ENCODE data around the gene MT1B. TPM values are rescaled to one million over a fixed set of nuclear protein-coding genes. Genes with fewer than 3 reads are reported as not detected.
"Not testable (repeated sequence)": the region's sequence is repeated elsewhere in the genome, so short reads cannot be mapped to it uniquely, and the experiment has no call there.

The MT1B gene
- total RNA-seq, 2 experiments from 2014 or later = not detected

- H3K27ac Mint-ChIP-seq = no peak within 1 kb of the TSS
- H3K27me3 Mint-ChIP-seq = peaks cover 63% of the 10 kb centered on the region
- no peaks in the 10 kb centered on the region for H3K36me3 Mint-ChIP-seq
- H3K9me3 Mint-ChIP-seq = no peaks in the 10 kb centered on the region
- POLR2A ChIA-PET = interaction anchor here (1.0 to 2.3 kb wide), 7 partner anchors 9 to 60 kb away, joined by 3 to 13 read pairs (median 4); partner anchors contain the start of genes MT1E, MT1F, MT1X and MT2A
- DNase-seq = peak; percentile 71
- H3K4me3 Mint-ChIP-seq = peak within 1 kb of the TSS; percentile 66
- ATAC-seq (ENCODE audit: low read depth) = peak; percentile 75
- H3K4me1 Mint-ChIP-seq = peaks cover 32% of the 10 kb centered on the region
These were observed 16.2 kb downstream of the MT1B start, which contains the start of gene MT1G for GRCh38 chr16:56667581-56668571. TSS of gene MT1G (minus strand) at chr16:56668065. CDS start at chr16:56667993, 72 bp downstream.

DNA sequence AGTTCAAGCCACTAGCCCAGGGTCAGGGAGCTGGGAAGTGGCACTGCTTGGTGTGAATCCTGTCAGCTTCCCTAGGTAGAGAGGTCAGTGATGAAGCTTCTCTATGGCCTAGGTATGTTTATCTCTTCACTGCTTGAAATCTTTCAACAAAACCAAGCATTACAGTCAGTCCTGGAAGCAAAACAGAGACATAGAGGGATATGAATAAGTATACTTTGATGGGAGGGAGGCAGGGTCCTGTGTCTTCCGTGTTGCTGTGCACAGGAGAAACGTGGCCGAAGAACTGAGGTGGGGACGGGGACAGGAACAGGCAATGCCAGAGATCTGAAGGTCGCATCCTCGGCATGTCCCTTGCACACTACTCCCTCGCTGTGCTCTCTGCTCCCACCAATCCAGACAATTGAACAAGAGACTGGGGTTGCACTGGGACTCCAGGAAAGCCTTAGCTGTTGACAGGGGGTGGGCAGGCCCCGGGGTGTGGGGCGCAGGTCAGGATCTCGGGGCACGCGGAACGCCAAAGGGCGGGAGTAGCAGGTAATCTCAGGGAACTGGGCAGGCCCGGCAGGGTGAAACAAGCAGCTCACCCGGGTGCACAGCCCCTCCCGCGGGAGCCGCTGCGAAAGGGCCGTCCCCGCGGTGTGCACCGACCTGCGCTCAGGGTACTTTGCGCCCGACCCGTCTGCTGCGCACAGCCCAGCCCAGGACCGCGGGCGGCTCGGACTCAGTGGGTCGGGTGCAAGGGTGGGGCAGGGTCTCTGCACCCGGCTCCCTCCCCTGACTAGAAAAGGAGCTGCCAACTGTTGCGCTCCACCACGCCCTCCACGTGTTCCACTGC, 17.5 kb downstream of the MT1B start, which contains the start of gene MT1H:
Gene MT1H, plus strand, starts transcription at position 810 of the 835 bp plus-strand sequence. CDS start 71 bp downstream, outside the sequence.
- Mint-ChIP-seq H3K27ac (no peak within 1 kb of the TSS), H3K36me3 (no peaks in the 10 kb centered on the region), H3K9me3 (no peaks in the 10 kb centered on the region), H3K4me3 (peak within 1 kb of the TSS; percentile 65), H3K27me3 (peaks cover 70% of the 10 kb centered on the region), H3K4me1 (peaks cover 31% of the 10 kb centered on the region)
- DNase-seq (peak; percentile 45), ATAC-seq (ENCODE audit: low read depth) (peak; percentile 27)
- POLR2A ChIA-PET = interaction anchor here (1.1 to 2.3 kb wide), 6 partner anchors 7 to 44 kb away, joined by 3 to 13 read pairs (median 4); partner anchors contain the start of genes MT1E and MT1X

DNA sequence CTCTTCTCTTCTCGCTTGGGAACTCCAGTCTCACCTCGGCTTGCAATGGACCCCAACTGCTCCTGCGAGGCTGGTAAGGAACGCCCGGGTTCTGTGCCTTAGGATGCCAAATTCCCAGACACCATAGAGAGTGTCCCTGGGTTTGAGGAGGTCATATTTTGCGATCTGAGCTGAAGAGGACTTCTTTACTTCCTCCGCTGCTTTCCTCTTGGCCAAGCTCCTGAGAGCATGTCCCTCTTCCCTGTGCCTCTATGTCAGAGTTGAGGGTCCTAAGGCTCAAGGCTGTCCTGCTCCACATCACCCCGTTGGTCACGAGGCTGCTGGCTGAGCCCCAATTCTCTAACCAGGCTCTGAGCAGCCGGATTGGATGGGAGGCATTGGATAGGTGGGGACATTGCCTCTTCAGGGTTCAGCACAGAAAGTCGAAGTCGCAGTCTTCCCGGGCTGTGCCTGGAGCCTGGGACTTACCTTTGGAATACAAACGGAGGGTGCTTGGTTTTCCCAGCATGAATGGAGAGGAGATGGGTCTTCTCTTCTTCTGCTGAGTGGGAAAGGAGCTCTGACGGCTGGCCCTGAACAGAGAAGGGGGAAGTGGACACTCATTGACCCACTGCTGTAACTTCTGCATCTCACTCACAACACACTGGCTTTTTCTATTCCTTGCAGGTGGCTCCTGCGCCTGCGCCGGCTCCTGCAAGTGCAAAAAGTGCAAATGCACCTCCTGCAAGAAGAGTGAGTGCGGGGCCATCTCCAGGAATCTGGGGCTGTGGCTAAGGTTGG, 18.3 kb downstream of the MT1B start:
- Mint-ChIP-seq H3K27me3 (peaks cover 73% of the 10 kb centered on the region), H3K4me1 (peaks cover 34% of the 10 kb centered on the region), H3K4me3 (no peak overlapping the region), H3K36me3 (no peaks in the 10 kb centered on the region), H3K9me3 (no peaks in the 10 kb centered on the region), H3K27ac (no peak overlapping the region)
- POLR2A ChIA-PET = interaction anchor here (1.1 to 2.1 kb wide), 3 partner anchors 9 to 45 kb away, joined by 3 to 6 read pairs (median 3); partner anchors contain the start of genes MT1E and MT1X
- ATAC-seq (ENCODE audit: low read depth) (no peak), DNase-seq (no peak)

DNA sequence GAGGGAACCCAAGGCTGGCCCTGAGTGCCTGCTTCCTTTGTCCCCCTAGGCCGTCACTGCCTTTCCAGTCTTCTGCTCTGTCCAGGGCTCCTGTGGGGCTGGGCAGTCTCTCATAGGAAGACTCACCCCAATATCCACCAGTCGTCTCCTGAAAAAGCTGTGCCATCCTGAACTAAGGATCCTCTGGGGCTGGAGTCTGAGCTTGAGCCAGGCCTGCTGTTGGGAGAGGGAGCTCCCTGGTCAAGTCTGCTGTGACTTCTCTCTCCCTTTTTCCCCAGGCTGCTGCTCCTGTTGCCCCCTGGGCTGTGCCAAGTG, 18.9 kb downstream of the MT1B start:
- no peak for ATAC-seq (ENCODE audit: low read depth)
- no peak overlapping the region for H3K4me3 Mint-ChIP-seq
- no peak overlapping the region for H3K27ac Mint-ChIP-seq
- no peak for DNase-seq
- H3K36me3 Mint-ChIP-seq = no peaks in the 10 kb centered on the region
- H3K4me1 Mint-ChIP-seq = peaks cover 35% of the 10 kb centered on the region
- H3K27me3 Mint-ChIP-seq = peaks cover 72% of the 10 kb centered on the region
- POLR2A ChIA-PET = interaction anchor here (1.0 to 1.5 kb wide), 3 partner anchors 12 to 45 kb away, joined by 3 read pairs; partner anchors contain the start of genes MT1E, MT1F and MT1X
- no peaks in the 10 kb centered on the region for H3K9me3 Mint-ChIP-seq

GRCh38 chr16:56671691-56672090, 20.0 kb downstream of the MT1B start:
- Mint-ChIP-seq H3K4me1 (peaks cover 42% of the 10 kb centered on the region), H3K27me3 (peaks cover 66% of the 10 kb centered on the region)
- H3K4me3 Mint-ChIP-seq; H3K27ac Mint-ChIP-seq; ATAC-seq (ENCODE audit: low read depth); H3K9me3 Mint-ChIP-seq; H3K36me3 Mint-ChIP-seq; DNase-seq: not testable (repeated sequence)
- POLR2A ChIA-PET = interaction anchor here (1.0 kb wide), 1 partner anchor 14 kb away, joined by 3 read pairs; the partner anchor contains the start of gene MT1F

GRCh38 chr16:56672171-56672570, 20.5 kb downstream of the MT1B start:
- Mint-ChIP-seq H3K27me3 (peaks cover 63% of the 10 kb centered on the region), H3K4me1 (peaks cover 42% of the 10 kb centered on the region)
- DNase-seq; H3K36me3 Mint-ChIP-seq; POLR2A ChIA-PET; H3K27ac Mint-ChIP-seq; ATAC-seq (ENCODE audit: low read depth); H3K4me3 Mint-ChIP-seq; H3K9me3 Mint-ChIP-seq: not testable (repeated sequence)

DNA sequence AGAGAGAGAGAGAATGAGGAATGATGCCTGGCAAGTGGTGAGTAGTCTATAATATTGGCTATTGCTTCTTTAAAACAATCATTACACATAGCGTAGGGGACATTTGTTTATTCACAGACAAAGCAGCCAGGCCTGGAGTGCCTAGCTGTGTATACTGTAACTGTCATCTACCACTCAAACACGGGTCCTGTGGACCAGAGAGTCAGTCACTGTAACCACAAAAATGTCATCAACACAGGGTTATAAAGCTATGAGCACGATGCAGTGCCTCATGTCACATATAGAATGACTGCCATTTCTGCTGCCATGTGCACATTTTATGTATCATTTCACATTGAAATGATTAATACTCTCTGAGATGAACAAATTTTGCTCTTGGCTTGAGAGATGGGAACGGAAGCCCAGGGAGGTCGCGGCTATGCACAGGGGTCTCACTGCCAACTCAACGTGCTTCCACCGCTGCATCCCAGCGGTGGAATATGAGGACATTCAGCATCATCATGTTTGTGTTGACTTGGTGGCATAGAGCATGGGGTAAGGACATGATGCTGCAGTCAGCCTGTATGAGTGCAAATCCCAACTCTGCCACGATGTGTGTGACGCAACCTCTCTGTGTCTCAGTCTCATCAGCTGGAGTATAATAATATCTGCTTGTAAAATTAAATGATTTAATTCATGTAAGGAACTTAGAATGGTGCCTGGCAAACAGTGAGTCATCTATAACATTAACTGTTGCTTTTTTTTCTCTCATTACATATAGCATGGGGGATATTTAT, 21.3 kb downstream of the MT1B start:
- H3K4me1 Mint-ChIP-seq = peaks cover 35% of the 10 kb centered on the region
- no peaks in the 10 kb centered on the region for H3K9me3 Mint-ChIP-seq
- peaks cover 58% of the 10 kb centered on the region for H3K27me3 Mint-ChIP-seq
- no peak overlapping the region for H3K4me3 Mint-ChIP-seq
- H3K36me3 Mint-ChIP-seq = no peaks in the 10 kb centered on the region
- ATAC-seq (ENCODE audit: low read depth) = no peak
- no peak for DNase-seq
- POLR2A ChIA-PET = interaction anchor here (0.6 to 1.6 kb wide), 2 partner anchors 11 to 29 kb away, joined by 3 read pairs; no protein-coding TSS in a partner anchor
- no peak overlapping the region for H3K27ac Mint-ChIP-seq

DNA sequence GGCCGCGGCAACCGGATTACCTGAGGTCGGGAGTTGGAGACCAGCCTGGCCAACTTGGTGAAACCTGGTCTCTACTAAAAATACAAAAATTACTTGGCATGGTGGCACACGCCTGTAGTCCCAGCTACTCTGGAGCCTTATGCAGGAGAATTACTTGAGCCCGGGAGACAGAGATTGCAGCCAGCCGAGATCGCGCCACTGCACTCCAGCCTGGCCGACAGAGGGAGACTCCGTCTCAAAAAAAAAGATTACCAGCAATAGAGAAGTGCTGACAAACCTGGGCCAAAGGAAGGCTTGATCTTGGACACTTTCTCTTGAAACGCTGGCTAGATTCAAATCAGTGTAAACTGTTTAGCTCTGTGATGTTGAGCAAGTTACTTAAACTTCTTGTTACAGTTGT, 22.2 kb downstream of the MT1B start:
- Mint-ChIP-seq H3K36me3 (no peaks in the 10 kb centered on the region), H3K27me3 (peaks cover 50% of the 10 kb centered on the region), H3K9me3 (no peaks in the 10 kb centered on the region), H3K27ac (no peak overlapping the region), H3K4me3 (no peak overlapping the region), H3K4me1 (peaks cover 28% of the 10 kb centered on the region)
- peak; percentile 46 for DNase-seq
- peak; percentile 60 for ATAC-seq (ENCODE audit: low read depth)
- POLR2A ChIA-PET = interaction anchor here (1.6 kb wide), 1 partner anchor 28 kb away, joined by 3 read pairs; no protein-coding TSS in a partner anchor

DNA sequence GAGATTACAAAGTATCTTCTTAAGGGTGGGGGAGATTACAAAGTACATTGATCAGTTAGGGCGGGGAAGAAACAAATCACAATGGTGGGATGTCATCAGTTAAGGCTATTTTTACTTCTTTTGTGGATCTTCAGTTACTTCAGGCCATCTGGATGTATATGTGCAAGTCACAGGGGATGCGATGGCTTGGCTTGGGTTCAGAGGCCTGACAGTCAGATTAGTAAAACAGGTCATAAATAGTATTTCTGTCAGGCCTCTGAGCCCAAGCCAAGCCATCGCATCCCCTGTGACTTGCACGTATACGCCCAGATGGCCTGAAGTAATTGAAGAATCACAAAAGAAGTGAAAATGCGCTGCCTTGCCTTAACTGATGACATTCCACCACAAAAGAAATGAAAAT, 22.9 kb downstream of the MT1B start:
- H3K9me3 Mint-ChIP-seq; H3K4me3 Mint-ChIP-seq; POLR2A ChIA-PET; H3K36me3 Mint-ChIP-seq; H3K27ac Mint-ChIP-seq; DNase-seq; ATAC-seq (ENCODE audit: low read depth): not testable (repeated sequence)
- H3K27me3 Mint-ChIP-seq = peaks cover 45% of the 10 kb centered on the region
- H3K4me1 Mint-ChIP-seq = peaks cover 24% of the 10 kb centered on the region

GRCh38 chr16:56675685-56676210, 24.1 kb downstream of the MT1B start:
- ATAC-seq (ENCODE audit: low read depth) = peak; percentile 77
- POLR2A ChIA-PET = interaction anchor here (0.6 to 1.4 kb wide), 6 partner anchors 13 to 320 kb away, joined by 3 to 6 read pairs (median 4); partner anchors contain the start of genes MT1E and MT1F
- H3K9me3 Mint-ChIP-seq = no peaks in the 10 kb centered on the region
- DNase-seq = peak; percentile 74
- peaks cover 33% of the 10 kb centered on the region for H3K27me3 Mint-ChIP-seq
- peak overlapping the region; percentile 75 for H3K27ac Mint-ChIP-seq
- peak overlapping the region; percentile 83 for H3K4me3 Mint-ChIP-seq
- H3K36me3 Mint-ChIP-seq = no peaks in the 10 kb centered on the region
- H3K4me1 Mint-ChIP-seq = peaks cover 28% of the 10 kb centered on the region

DNA sequence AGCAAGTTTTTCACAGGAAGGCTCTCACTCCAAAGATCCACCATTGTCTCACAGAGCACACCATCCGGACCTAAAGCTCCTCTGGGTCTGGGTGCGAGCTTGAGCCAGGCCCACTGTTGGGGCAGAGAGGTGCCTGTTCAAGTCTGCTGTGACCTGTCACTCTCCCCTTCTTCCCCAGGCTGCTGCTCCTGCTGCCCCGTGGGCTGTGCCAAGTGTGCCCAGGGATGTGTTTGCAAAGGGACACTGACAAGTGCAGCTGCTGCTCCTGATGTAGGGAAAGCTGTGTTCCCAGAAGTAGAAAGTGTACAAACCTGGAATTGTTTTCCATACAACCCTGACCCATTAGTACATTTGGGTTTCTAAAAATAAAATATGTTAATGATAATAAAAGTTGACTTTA, 25.8 kb downstream of the MT1B start:
- H3K4me1 Mint-ChIP-seq = peaks cover 30% of the 10 kb centered on the region
- H3K27me3 Mint-ChIP-seq = peaks cover 17% of the 10 kb centered on the region
- H3K36me3 Mint-ChIP-seq = no peaks in the 10 kb centered on the region
- no peak for DNase-seq
- no peak overlapping the region for H3K4me3 Mint-ChIP-seq
- ATAC-seq (ENCODE audit: low read depth) = no peak
- POLR2A ChIA-PET = interaction anchor here (0.7 to 1.1 kb wide), 2 partner anchors 24 to 95 kb away, joined by 3 read pairs; no protein-coding TSS in a partner anchor
- H3K9me3 Mint-ChIP-seq = no peaks in the 10 kb centered on the region
- no peak overlapping the region for H3K27ac Mint-ChIP-seq
